HepG2 (cell line): Measurements from ENCODE around the gene TRMT112. TPM values are rescaled to one million over a fixed set of nuclear protein-coding genes. Genes with fewer than 3 reads are reported as not detected.

ENCODE experiments used
- BHLHE40 ChIP-seq: IDR thresholded peaks from 2 replicates; pipeline ENCODE4 v1.6.1; 2011; ENCODE audit warnings: low read length, improper control_type of control experiment
- NCOA1 ChIP-seq: sonication (generic); formaldehyde crosslinking; IDR thresholded peaks from 2 replicates; pipeline ENCODE4 v1.9.0; 2021; ENCODE audit warnings: missing genetic modification reagents
- RAD51 ChIP-seq: fragments of 450-650 bp; IDR thresholded peaks from 2 replicates; pipeline ENCODE4 v1.6.1; 2016; ENCODE audit warnings: borderline replicate concordance
- RARG ChIP-seq: sonication (generic); formaldehyde crosslinking; IDR thresholded peaks from 2 replicates; pipeline ENCODE4 v1.4.0; 2020; ENCODE audit warnings: low read depth, mild to moderate bottlenecking, missing genetic modification reagents
- SSRP1 ChIP-seq: IDR thresholded peaks from 2 replicates; pipeline ENCODE4 v1.6.1; 2016; ENCODE audit warnings: control low read depth
- ZFP1 ChIP-seq: IDR thresholded peaks from 2 replicates; pipeline ENCODE4 v1.6.1; 2016
- ZFP41 ChIP-seq: sonication (generic); formaldehyde crosslinking; IDR thresholded peaks from 2 replicates; pipeline ENCODE4 v1.4.0; 2020; ENCODE audit warnings: mild to moderate bottlenecking, missing genetic modification reagents, borderline replicate concordance
- ZHX1 ChIP-seq: sonication (generic); formaldehyde crosslinking; IDR thresholded peaks from 2 replicates; pipeline ENCODE4 v1.8.1; 2022; ENCODE audit warnings: low read depth, mild to moderate bottlenecking, missing genetic modification reagents
- ZNF280D ChIP-seq: sonication (generic); formaldehyde crosslinking; IDR thresholded peaks from 2 replicates; pipeline ENCODE4 v1.5.1; 2020; ENCODE audit warnings: mild to moderate bottlenecking, missing genetic modification reagents
- ZNF318 ChIP-seq: sonication (generic); formaldehyde crosslinking; IDR thresholded peaks from 2 replicates; pipeline ENCODE4 v1.4.0; 2020; ENCODE audit warnings: mild to moderate bottlenecking, missing genetic modification reagents
- ZNF777 ChIP-seq: sonication (generic); formaldehyde crosslinking; IDR thresholded peaks from 2 replicates; pipeline ENCODE4 v1.4.0; 2020; ENCODE audit warnings: missing genetic modification reagents
- ZZZ3 ChIP-seq: sonication (generic); formaldehyde crosslinking; IDR thresholded peaks from 2 replicates; pipeline ENCODE4 v1.4.0; 2020; ENCODE audit warnings: missing genetic modification reagents, mild to moderate bottlenecking, borderline replicate concordance
- polyA plus RNA-seq, 8 experiments: library from polyadenylated mRNA; depleted of rRNA in 3 of 8; stranded (reverse) in 7 of 8; unstranded in 1 of 8; fragments of >200 nt; fragmentation: Illumina TruSeq in 4 of 8; extraction: Trizol in 4 of 8; gene quantifications; 2 replicates each; pipeline versions ENCODE4 v1.2.1 to v1.2.3, GENCODE V29; 2011 to 2016; ENCODE audit warnings: low read depth in 4 of 8, missing spikeins in 1 of 8, mixed read lengths in 1 of 8; ENCODE audit not compliant: insufficient read depth in 1 of 8
- total RNA-seq, 5 experiments: library from RNA; depleted of rRNA; stranded (reverse); fragments of >200 nt; fragmentation: Illumina TruSeq; extraction: Trizol; gene quantifications; 2 replicates each; pipeline ENCODE4 v1.2.3, GENCODE V29; 2016; ENCODE audit warnings: low read depth in 1 of 5
- TF ChIP-seq, protein P1 (sequence below): sonication (generic); formaldehyde crosslinking; IDR thresholded peaks from 2 replicates; pipeline ENCODE4 v1.5.1; 2020; ENCODE audit warnings: mild to moderate bottlenecking, moderate library complexity, missing genetic modification reagents

Gene TRMT112
- total and polyA plus RNA-seq, 2 of the 13 experiments (the other 11 are each of a cell fraction or from before 2014, with no cell fraction given) = 186 to 409 TPM

DNA sequence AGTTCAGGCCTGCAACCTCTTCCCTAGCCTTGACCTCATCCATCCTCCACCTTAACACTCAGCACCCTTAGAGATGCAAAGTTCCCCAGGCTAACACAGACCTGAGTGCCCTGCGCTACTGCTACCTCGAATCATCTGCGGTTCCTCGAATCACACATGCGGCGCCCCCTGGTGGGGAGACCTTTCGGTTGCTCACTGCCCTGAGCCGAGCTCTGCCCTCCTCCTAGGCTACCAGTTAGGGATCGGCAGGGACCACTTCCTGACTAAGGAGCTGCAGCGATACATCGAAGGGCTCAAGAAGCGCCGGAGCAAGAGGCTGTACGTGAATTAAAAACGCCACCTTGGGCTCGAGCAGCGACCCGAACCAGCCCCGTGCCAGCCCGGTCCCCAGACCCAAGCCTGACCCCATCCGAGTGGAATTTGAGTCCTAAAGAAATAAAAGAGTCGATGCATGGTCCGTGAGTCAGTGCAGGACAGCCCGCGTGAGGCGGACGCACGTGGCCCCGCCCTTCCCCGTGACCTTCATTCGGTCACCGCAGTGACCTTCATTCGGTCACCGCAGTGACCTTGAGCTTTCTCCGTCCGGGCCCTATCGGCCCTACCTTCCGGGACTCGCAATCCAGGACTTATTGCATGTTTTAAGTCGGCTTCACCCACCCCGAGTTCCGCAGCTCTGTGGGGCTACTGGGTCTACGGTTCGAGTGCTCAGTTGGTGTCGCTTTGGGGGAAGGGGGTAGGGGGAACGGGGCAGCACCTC lies 12.9 kb downstream of the TRMT112 start (continued):
- TF ChIP-seq ZNF777 (CRISPR knock-in tag) (peak; percentile 72), SSRP1 (CRISPR knock-in tag) (no peak), ZHX1 (no peak), ZFP41 (CRISPR knock-in tag) (no peak), RAD51 (no peak), ZZZ3 (CRISPR knock-in tag) (no peak), RARG (no peak), ZNF318 (CRISPR knock-in tag) (no peak), ZNF280D (CRISPR knock-in tag) (no peak; the same call in 1 of the 2 replicates), BHLHE40 (peak; percentile 69; the same call in 1 of the 2 replicates), ZFP1 (CRISPR knock-in tag) (no peak), NCOA1 (CRISPR knock-in tag) (no peak)
- TF ChIP-seq, protein P1, sequence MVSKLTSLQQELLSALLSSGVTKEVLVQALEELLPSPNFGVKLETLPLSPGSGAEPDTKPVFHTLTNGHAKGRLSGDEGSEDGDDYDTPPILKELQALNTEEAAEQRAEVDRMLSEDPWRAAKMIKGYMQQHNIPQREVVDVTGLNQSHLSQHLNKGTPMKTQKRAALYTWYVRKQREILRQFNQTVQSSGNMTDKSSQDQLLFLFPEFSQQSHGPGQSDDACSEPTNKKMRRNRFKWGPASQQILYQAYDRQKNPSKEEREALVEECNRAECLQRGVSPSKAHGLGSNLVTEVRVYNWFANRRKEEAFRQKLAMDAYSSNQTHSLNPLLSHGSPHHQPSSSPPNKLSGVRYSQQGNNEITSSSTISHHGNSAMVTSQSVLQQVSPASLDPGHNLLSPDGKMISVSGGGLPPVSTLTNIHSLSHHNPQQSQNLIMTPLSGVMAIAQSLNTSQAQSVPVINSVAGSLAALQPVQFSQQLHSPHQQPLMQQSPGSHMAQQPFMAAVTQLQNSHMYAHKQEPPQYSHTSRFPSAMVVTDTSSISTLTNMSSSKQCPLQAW (CRISPR knock-in tag) = peak; percentile 59; the same call in 1 of the 2 replicates
